Fibroblast of villous mesenchyme (primary cell): ENCODE measurements around the gene HNRNPL. TPM values are rescaled to one million over a fixed set of nuclear protein-coding genes. Genes with fewer than 3 reads are reported as not detected.
"Not testable (repeated sequence)": the region's sequence is repeated elsewhere in the genome, so short reads cannot be mapped to it uniquely, and the experiment has no call there.

Experiments used
- DNase-seq: peaks from one replicate; pipeline ENCODE4 v3.0.0-alpha.2; 2010; ENCODE audit warnings: low read depth
- H3K4me3 ChIP-seq: 2 replicates; pipeline ENCODE4 v1.5.1; 2011; ENCODE audit warnings: low read depth, mild to moderate bottlenecking, low read length
- total RNA-seq: library from RNA; depleted of rRNA; stranded (reverse); fragments of >200 nt; gene quantifications from 2 replicates; pipeline ENCODE4 v1.2.3, GENCODE V29; 2012
- TF ChIP-seq, protein P1 (sequence below): IDR thresholded peaks from 2 replicates; pipeline ENCODE4 v1.5.1; 2012; ENCODE audit warnings: low read depth, mild to moderate bottlenecking, low read length; ENCODE audit not compliant: insufficient read depth

HNRNPL gene
- total RNA-seq, 1 donor, result 268 TPM

DNA sequence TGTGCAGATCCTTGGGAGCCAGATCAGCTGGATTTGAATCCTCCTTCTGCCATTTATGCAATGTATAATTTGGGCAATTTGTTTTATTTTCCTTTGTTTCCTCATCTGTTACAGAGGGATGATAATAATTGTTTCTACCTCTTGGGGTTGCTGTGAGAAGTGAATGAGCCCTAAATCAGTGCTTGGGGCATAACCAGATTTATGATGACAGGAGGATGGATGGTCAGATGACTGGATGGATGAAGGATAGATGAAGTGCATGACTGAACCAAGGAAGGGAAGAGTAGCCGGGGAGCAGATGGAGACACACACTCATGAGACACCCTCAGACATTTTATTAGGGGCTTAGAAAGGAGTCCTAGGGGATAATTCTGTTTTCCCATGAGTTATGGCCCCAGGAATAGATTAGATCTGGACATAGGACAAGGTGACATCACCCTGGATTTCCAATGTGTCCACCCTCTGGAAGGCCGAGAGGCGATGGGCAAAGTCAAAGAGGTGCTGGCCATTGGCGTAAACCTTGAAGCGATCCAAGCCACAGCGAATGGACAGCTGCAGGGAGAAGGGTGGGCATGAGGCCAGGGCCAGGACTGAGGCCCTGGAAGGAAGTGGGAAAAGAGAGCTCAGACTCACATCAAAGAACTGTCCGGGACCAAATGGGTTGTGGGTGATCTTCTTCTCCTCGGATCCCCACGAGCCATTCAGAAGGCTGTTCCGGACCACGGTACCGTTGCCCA is 48.3 kb downstream of the HNRNPL start:
- no peak for DNase-seq
- TF ChIP-seq, protein P1, sequence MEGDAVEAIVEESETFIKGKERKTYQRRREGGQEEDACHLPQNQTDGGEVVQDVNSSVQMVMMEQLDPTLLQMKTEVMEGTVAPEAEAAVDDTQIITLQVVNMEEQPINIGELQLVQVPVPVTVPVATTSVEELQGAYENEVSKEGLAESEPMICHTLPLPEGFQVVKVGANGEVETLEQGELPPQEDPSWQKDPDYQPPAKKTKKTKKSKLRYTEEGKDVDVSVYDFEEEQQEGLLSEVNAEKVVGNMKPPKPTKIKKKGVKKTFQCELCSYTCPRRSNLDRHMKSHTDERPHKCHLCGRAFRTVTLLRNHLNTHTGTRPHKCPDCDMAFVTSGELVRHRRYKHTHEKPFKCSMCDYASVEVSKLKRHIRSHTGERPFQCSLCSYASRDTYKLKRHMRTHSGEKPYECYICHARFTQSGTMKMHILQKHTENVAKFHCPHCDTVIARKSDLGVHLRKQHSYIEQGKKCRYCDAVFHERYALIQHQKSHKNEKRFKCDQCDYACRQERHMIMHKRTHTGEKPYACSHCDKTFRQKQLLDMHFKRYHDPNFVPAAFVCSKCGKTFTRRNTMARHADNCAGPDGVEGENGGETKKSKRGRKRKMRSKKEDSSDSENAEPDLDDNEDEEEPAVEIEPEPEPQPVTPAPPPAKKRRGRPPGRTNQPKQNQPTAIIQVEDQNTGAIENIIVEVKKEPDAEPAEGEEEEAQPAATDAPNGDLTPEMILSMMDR, result no peak
- no peak overlapping the region for H3K4me3 ChIP-seq

DNA sequence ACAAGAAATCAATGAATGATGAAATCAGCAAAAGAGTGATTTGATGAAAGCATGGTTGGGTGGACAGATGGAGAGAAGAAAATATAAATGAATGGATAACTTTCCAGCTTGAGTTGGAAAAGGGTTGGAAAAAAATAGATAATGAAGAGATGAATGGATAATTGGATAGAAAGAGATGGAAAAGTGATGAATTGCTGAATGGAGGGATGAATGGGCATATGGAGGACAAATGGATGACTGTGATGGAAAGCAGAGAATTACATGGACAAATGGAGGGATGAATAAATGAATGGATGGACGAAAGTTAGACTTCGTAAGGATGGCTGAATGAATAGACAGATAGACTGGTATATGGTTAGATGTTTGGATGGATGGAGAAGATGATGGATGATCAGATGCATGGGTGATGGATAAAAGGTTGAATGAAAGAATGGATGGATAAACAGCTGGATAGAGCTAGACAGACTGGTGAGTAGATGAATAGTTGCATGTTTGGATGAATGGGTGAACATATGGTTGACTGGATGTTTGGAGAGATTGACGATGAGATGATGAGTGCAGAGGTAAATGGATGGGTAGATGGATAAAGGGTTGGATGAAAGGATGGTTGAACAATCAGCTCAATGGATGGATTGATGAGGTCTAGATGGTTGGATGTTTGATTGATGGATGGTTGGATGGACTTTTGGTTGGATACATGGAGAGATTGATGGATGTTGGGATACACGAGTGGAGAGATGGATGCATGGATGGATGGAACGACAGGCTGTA is 49.0 kb downstream of the HNRNPL start:
- no peak for DNase-seq
- no peak overlapping the region for H3K4me3 ChIP-seq
- TF ChIP-seq, protein P1, result no peak

DNA sequence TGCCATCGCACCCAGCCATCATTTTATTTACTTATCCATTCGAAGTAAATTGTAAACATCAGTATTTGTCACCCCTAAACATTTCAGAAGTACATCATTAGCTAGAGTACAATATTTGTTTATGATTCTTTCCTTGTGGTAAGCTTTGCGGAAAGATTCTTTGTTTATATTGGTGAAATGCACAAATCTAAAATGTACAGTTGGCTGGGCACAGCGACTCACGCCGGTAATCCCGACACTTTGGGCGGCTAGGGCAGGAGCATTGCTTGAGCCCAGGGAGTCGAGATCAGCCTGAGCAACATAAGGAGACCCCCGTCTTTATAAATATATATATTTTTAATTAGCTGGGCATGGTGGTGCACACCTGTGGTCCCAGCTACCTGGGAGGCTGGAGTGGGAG is 50.7 kb downstream of the HNRNPL start:
- peak; percentile 25 for DNase-seq
- TF ChIP-seq, protein P1, result no peak

DNA sequence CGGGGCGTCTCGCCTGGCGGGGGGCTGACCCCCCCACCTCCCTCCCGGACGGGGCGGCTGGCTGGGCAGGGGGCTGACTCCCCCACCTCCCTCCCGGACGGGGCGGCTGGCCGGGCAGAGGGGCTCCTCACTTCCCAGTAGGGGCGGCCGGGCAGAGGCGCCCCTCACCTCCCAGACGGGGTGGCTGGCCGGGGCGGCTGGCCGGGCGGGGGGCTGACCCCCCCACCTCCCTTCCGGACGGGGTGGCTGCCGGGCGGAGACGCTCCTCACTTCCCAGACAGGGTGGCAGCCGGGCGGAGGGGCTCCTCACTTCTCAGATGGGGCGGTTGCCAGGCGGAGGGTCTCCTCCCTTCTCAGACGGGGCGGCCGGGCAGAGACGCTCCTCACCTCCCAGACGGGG is 52.0 kb downstream of the HNRNPL start:
- not testable (repeated sequence) for H3K4me3 ChIP-seq, DNase-seq

More for the DNA sequence above, 50.7 kb downstream of the HNRNPL start:
- no peak overlapping the region for H3K4me3 ChIP-seq

DNA sequence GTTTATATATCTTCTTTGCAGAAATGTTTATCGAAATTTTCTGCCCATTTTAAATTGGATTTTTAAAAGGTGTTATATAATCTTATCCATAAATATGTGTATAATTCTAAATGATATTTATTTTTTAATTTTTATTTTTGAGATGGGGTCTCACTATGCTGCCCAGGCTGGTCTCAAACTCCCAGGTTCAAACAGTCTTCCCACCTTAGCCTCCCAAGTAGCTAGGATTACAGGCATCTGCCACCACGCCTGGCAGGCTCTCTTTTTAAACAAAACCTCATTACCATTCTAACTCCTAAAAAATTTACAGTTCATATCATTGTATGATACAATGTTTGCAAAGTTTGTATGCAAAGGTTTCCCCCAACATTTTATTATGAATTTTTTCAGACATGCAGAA is 53.6 kb downstream of the HNRNPL start:
- H3K4me3 ChIP-seq, result no peak overlapping the region
- DNase-seq, result no peak
- TF ChIP-seq, protein P1, result no peak

DNA sequence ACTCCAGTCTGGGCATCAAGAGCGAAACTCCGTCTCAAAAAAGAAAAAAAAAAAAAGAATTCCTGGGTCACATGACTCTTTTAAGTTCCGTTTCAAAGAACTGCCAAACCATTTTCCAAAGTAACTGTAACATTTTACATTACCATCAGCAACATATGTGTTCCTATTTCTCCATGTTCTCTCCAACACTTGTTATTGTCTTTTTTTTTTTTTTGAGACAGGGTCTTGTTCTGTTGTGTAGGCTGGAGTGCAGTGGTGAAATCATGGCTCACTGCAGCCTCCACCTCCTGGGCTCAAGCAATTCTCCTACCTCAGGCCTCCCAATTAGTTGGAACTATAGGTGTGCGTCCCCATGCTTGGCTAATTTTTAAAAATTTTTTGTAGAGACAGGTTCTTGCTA is 54.2 kb downstream of the HNRNPL start:
- TF ChIP-seq, protein P1, result no peak
- no peak for DNase-seq
- no peak overlapping the region for H3K4me3 ChIP-seq

DNA sequence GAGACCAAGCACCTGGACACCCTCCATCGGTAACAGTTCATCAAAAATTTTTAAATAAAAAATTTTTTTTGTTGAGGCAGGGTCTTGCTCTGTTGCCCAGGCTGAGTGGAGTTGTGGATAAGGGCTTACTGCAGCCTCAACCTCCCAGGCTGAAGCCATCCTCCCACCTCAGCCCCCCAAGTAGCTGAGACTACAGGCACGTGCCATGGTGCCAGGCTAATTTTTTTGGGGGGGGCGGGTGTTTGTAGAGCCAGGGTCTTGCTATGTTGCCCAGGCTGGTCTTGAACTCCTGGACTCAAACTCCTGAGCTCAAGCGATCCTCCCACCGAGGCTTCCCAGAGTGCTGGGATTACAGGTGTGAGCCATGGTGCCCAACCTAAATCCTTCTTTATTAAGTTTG is 56.1 kb downstream of the HNRNPL start:
- H3K4me3 ChIP-seq, result no peak overlapping the region
- TF ChIP-seq, protein P1, result no peak
- no peak for DNase-seq
